ENCODE data around the gene SLC6A2.
A peak's percentile ranks its signal among the peaks of the same experiment; 100 is the strongest.
"Not testable (repeated sequence)": the region's sequence is repeated elsewhere in the genome, so short reads cannot be mapped to it uniquely, and the experiment has no call there.

The SLC6A2 gene

DNA sequence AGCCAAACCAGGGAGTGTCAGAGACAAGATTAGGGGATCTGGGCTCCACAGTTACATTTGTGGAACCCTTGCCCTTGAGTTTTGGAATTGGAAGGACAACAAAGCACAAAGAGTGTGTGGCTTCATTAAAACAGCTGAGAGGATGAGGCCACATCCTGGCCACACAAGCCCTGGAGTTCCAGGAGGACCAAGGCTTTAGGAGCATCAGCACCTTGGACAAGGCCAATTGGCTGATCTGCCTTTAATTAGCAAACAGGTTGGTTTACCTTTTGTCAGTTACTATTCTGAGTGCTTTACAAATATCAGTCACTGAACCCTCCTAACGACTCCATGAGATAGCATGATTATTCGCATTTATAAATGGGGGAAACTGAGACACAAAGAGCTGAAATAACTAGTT, 54.7 kb downstream of the SLC6A2 start:
- DNase-seq (ENCODE audit: low read depth in 2 of 2), result no peak

DNA sequence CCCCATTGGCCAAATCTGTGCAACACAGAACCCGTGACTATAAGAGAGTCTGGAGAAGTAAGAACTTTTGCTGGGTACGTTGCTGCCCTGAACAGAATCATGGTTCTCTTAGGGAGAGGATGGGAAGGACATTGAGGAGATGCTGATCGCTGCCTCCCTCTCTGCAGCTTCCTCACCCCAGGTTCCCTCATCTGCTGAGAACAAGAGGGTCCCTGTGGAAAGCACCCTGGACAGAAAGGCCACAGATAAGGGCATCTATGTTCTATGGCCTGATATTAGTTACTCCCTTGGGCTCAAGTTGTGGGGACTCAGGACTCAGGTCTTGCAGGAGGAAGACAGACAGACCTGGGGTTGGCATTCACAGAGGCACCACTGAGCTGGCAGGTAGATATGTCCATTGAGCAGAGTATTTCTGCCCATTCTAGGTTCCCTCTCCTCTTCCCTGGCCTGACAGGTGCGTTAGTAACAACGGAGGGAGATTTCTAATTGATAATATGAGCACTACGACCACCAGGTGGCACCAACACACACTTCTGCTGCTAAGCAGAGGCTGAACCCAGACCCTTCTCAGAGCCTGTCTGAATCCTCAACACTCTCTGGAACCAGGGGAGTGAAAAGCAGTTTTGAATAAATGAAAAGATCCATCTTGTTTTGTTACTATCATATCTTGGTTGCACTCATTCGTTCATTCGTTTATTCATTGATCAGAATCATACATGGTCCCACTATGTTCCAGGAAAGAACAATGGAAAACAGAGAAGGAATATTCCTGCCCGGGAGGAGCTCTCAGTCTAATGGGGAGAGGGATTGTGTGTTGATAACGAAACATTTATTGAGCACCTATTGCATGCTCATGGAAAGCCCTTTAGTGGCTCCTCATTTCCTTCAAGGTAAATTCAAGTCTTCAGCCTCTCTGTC, 56.4 kb downstream of the SLC6A2 start:
- peak; percentile 42 to 59 for DNase-seq (ENCODE audit: low read depth in 2 of 2)

- no peak for DNase-seq (ENCODE audit: low read depth in 2 of 2)
Measured at GRCh38 chr16:55713103-55713502, 57.3 kb downstream of the SLC6A2 start.

GRCh38 chr16:55717326-55717725, 61.5 kb downstream of the SLC6A2 start:
- no peak for DNase-seq (ENCODE audit: low read depth in 2 of 2)

DNA sequence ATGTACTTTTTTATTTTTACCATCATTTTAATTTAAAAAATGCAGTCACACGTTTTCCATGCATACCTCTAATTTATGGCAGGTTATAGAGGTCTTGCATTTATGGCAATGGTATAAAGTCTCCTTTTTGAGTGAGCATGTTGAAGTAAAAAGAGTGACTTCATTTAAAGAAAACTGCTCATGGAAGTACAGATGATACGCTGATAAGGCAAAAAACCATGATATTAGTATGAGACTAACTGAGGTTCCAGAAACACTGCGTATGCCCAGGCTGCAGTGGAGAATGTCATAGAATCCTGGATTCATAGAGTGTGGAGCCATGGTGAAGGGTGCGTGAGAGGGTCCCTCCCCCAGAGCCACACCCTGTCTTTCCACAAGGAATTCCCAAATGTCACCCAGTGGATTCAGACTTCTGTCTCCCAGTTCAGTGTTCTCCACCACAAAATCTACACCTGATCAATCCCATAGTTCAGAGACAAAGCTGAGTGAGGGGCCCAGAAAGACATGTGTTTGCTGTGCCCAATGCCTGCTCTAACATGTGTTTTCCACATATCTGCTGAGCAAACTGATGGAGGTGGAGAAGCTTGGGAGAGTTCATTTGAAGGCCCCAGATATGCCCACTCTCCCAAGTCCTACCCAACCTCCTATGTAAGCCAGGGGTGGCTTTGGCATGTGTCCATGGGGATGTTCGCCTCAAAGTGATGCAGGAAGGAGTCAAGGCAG, 69.4 kb downstream of the SLC6A2 start:
- no peak for DNase-seq (ENCODE audit: low read depth in 2 of 2)

- no peak for DNase-seq (ENCODE audit: low read depth in 2 of 2)
Measured at GRCh38 chr16:55728797-55729196, 73.0 kb downstream of the SLC6A2 start.

DNA sequence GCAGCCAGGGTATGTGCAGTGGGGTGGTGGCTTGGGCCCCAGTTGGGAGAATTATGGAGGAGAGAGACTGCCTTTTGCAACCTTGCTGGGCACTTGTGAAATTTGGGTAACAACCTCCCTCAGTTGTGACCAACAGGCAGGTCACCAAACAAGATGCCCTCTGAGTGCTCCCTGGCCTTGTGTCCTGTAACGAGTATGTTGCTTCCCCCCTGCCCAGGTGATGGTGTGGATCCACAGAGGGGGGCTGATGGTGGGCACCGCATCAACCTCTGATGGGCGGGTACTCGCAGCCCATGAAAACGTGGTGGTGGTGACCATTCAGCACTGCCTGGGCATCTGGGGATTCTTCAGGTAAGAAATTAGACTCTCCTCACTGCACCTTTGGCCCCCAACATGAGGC, 74.3 kb downstream of the SLC6A2 start:
- no peak for DNase-seq (ENCODE audit: low read depth in 2 of 2)

GRCh38 chr16:55732496-55732895, 76.7 kb downstream of the SLC6A2 start:
- no peak for DNase-seq (ENCODE audit: low read depth in 2 of 2)

GRCh38 chr16:55734665-55735064, 78.9 kb downstream of the SLC6A2 start:
- no peak for DNase-seq (ENCODE audit: low read depth in 2 of 2)

DNA sequence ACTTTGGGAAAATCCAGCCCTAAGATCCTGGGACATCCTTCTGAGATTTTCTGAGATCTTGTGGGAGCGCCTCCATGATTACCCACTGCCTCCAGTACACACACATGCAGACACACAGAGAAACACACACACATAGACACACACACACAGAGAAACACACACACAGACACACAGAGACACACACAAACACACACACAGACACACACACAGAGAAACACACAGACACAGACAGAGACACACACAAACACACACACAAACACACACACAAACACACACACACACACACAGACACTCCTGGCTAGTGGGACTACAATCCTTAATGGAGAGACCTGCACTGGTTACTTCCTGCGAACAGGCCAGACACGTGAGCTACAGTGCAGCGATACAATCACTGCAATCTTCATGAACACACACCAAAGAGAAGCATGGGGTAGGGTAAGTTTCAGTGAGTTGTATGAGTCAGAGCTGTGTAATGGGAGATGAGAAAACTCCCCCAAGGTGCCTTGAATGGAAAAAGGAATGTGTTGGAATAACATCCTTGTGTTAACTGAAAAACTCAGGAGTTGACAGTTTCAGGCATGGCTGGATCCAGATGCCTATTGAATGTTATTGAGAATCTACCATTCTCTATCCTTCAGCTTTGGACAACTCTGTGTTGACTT, 79.5 kb downstream of the SLC6A2 start:
- DNase-seq (ENCODE audit: low read depth in 2 of 2), result no peak

- no peak for DNase-seq (ENCODE audit: low read depth in 2 of 2)
Measured at GRCh38 chr16:55736671-55737070, 80.9 kb downstream of the SLC6A2 start.

- no peak for DNase-seq (ENCODE audit: low read depth in 2 of 2)
Measured at GRCh38 chr16:55737318-55737717, 81.5 kb downstream of the SLC6A2 start.

DNA sequence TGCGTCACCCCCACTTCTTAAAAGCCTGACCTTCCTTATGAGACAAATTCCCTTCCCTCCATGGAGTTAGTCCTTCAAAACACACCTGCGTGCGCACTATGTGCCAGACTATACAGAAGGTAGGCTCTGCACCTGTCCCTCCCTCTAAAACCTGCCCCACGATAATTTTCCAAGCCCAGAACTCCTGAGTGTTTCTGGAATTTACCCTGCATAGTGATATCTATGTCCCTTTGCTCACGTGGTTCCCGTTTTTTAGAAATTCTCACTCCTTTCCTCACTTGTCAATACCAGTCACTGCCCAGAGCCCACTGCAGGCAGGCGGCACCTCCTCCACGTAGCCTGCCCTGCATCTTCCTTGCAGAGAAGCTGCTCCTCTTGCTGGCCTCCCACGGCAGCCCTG, 82.2 kb downstream of the SLC6A2 start:
- DNase-seq (ENCODE audit: low read depth in 2 of 2), result no peak

- DNase-seq (ENCODE audit: low read depth in 2 of 2), result no peak
Measured at GRCh38 chr16:55746081-55746480, 90.3 kb downstream of the SLC6A2 start.

- DNase-seq (ENCODE audit: low read depth in 2 of 2), result no peak
Measured at GRCh38 chr16:55747785-55748184, 92.0 kb downstream of the SLC6A2 start.

DNA sequence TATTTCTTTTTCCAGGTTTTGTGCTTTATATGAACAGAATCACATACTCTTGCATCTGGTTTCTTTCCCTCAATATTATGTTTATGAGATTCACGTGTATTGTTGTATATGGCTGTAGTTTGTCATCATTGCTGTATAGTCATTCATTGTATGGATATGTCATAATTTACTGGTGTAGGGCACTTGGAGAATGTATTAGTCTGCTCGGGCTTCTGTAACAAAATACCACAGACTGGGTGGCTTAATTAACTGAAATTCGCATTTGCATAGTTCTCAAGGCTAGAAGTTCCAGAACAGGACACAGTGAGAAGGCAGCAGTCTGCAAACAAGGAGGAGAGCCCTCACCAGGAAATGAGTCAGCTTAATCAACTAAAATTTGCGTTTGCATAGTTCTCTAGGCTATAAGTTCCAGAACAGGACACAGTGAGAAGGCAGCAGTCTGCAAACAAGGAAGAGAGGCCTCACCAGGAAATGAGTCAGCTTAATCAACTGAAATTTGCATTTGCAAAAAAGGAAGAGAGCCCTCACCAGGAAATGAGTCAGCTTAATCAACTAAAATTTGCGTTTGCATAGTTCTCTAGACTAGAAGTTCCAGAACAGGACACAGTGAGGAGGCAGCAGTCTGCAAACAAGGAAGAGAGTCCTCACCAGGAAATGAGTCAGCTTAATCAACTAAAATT, 96.8 kb downstream of the SLC6A2 start:
- DNase-seq (ENCODE audit: low read depth in 2 of 2), result not testable (repeated sequence)

- not testable (repeated sequence) for DNase-seq (ENCODE audit: low read depth in 2 of 2)
Measured at GRCh38 chr16:55753145-55753631, 97.4 kb downstream of the SLC6A2 start.

Data from stimulated activated CD4-positive, alpha-beta T cell treated with anti-CD3 and anti-CD28 coated beads, Interleukin-1b, Interleukin-23, amount 100 ng/mL, for 4 hours (primary cell).